Neutrophil (primary cell): ENCODE results near the gene ADGRG1.

ENCODE experiments used
- H3K27ac ChIP-seq: fragments of 200-600 bp; sonication (generic); 2 replicates; pipeline ENCODE4 v1.5.1; 2016; ENCODE audit warnings: mild to moderate bottlenecking, moderate library complexity
- H3K27me3 ChIP-seq: fragments of 200-600 bp; sonication (generic); 2 replicates; pipeline ENCODE4 v1.6.0; 2016; ENCODE audit warnings: mild to moderate bottlenecking
- H3K36me3 ChIP-seq: fragments of 200-600 bp; sonication (generic); 2 replicates; pipeline ENCODE4 v1.5.1; 2017
- H3K4me1 ChIP-seq, 2 experiments: fragments of 200-600 bp in 1 of 2; sonication (generic) in 1 of 2; 1 replicate in 1 of 2; 2 replicates in 1 of 2; pipeline versions ENCODE4 v1.5.1 to v1.6.1; 2013 to 2016; ENCODE audit warnings: low read depth in 1 of 2, low read length in 1 of 2, mild to moderate bottlenecking in 1 of 2, moderate library complexity in 1 of 2; ENCODE audit not compliant: control insufficient read depth in 1 of 2, insufficient read depth in 1 of 2
- H3K4me3 ChIP-seq, 2 experiments: fragments of 200-600 bp in 1 of 2; sonication (generic) in 1 of 2; 1 replicate in 1 of 2; 2 replicates in 1 of 2; pipeline ENCODE4 v1.5.1; 2013 to 2016; ENCODE audit warnings: low read depth in 1 of 2, low read length in 1 of 2, mild to moderate bottlenecking in 1 of 2, moderate library complexity in 1 of 2
- H3K9me3 ChIP-seq: fragments of 200-600 bp; sonication (generic); 2 replicates; pipeline ENCODE4 v1.5.1; 2016
- CTCF ChIP-seq: fragments of 200-600 bp; sonication (generic); IDR thresholded peaks from 2 replicates; pipeline ENCODE4 v1.5.1; 2016; ENCODE audit warnings: antibody characterized with exemption

Gene ADGRG1

GRCh38 chr16:57672416-57672815 is 44.0 kb downstream of the ADGRG1 start:
- H3K4me1 ChIP-seq: peaks cover 90 to 95% of the 10 kb centered on the region in 2 experiments
- peaks cover 55% of the 10 kb centered on the region for H3K36me3 ChIP-seq
- H3K9me3 ChIP-seq: no peaks in the 10 kb centered on the region
- peak overlapping the region; percentile 85 for H3K27ac ChIP-seq
- H3K4me3 ChIP-seq: no peak overlapping the region
- TF ChIP-seq CTCF: no peak
- H3K27me3 ChIP-seq: no peaks in the 10 kb centered on the region

- Histone ChIP-seq H3K4me3 (no peak overlapping the region), H3K27me3 (no peaks in the 10 kb centered on the region), H3K4me1 (peaks cover 90 to 95% of the 10 kb centered on the region in 2 experiments), H3K36me3 (peaks cover 59% of the 10 kb centered on the region), H3K27ac (peak overlapping the region; percentile 85), H3K9me3 (no peaks in the 10 kb centered on the region)
- no peak for TF ChIP-seq CTCF
These were observed 44.4 kb downstream of the ADGRG1 start for GRCh38 chr16:57672824-57673223.

- no peaks in the 10 kb centered on the region for H3K9me3 ChIP-seq
- peak overlapping the region; percentile 85 for H3K27ac ChIP-seq
- peak overlapping the region; percentile 25 to 50 for H3K4me3 ChIP-seq
- H3K4me1 ChIP-seq: peaks cover 96 to 97% of the 10 kb centered on the region in 2 experiments
- H3K27me3 ChIP-seq: no peaks in the 10 kb centered on the region
- no peak for TF ChIP-seq CTCF
- H3K36me3 ChIP-seq: peaks cover 79% of the 10 kb centered on the region
These were observed 47.5 kb downstream of the ADGRG1 start for GRCh38 chr16:57675741-57676551.

GRCh38 chr16:57676553-57677085 is 48.2 kb downstream of the ADGRG1 start:
- TF ChIP-seq CTCF: no peak
- Histone ChIP-seq H3K9me3 (no peaks in the 10 kb centered on the region), H3K36me3 (peaks cover 86% of the 10 kb centered on the region), H3K4me1 (peaks cover 89 to 92% of the 10 kb centered on the region in 2 experiments), H3K4me3 (peak overlapping the region in 1 of 2 experiments; percentile 50), H3K27ac (peak overlapping the region; percentile 85), H3K27me3 (no peaks in the 10 kb centered on the region)

GRCh38 chr16:57677622-57678369 is 49.4 kb downstream of the ADGRG1 start:
- no peak for TF ChIP-seq CTCF

More at GRCh38 chr16:57677622-57678369, 49.4 kb downstream of the ADGRG1 start:
- no peaks in the 10 kb centered on the region for H3K9me3 ChIP-seq
- peaks cover 96% of the 10 kb centered on the region for H3K36me3 ChIP-seq
- H3K4me3 ChIP-seq: no peak overlapping the region
- no peaks in the 10 kb centered on the region for H3K27me3 ChIP-seq
- peaks cover 78 to 83% of the 10 kb centered on the region in 2 experiments for H3K4me1 ChIP-seq
- peak overlapping the region; percentile 85 for H3K27ac ChIP-seq
